Muscle layer of duodenum (tissue), 2 donors: ENCODE measurements around the gene RELL1.
"Not testable (repeated sequence)": the region's sequence is repeated elsewhere in the genome, so short reads cannot be mapped to it uniquely, and the experiment has no call there.

ENCODE experiments used
- H3K27ac ChIP-seq: one replicate; pipeline ENCODE4 v1.7.0; 2013; ENCODE audit warnings: mild to moderate bottlenecking, low read length
- H3K27me3 ChIP-seq: one replicate; pipeline ENCODE4 v1.7.0; 2013; ENCODE audit warnings: low read depth, mild to moderate bottlenecking, control low read depth, low read length
- H3K36me3 ChIP-seq, 2 donors: one replicate each; pipeline ENCODE4 v1.7.0; 2013; ENCODE audit warnings: low read length in 2 of 2, control low read depth in 1 of 2, mild to moderate bottlenecking in 1 of 2; ENCODE audit not compliant: insufficient read depth in 2 of 2, control insufficient read depth in 1 of 2
- H3K4me1 ChIP-seq, 2 donors: one replicate each; pipeline ENCODE4 v1.7.0; 2013; ENCODE audit warnings: low read length in 2 of 2, mild to moderate bottlenecking in 2 of 2, control low read depth in 1 of 2, moderate library complexity in 1 of 2; ENCODE audit not compliant: insufficient read depth in 2 of 2, control insufficient read depth in 1 of 2
- H3K4me3 ChIP-seq, 2 donors: one replicate each; pipeline ENCODE4 v1.7.0; 2013; ENCODE audit warnings: low read length in 2 of 2, low read depth in 1 of 2, mild to moderate bottlenecking in 1 of 2
- H3K9me3 ChIP-seq, 2 donors: one replicate each; pipeline ENCODE4 v1.7.0; 2013; ENCODE audit warnings: low read length in 2 of 2, control low read depth in 1 of 2, mild to moderate bottlenecking in 1 of 2; ENCODE audit not compliant: control insufficient read depth in 1 of 2
- donor health status: healthy.

Gene RELL1

GRCh38 chr4:37675587-37676290, 10.4 kb downstream of the RELL1 start:
- Histone ChIP-seq H3K27ac (no peak overlapping the region), H3K4me1 (peaks cover 6 to 36% of the 10 kb centered on the region in 2 donors), H3K36me3 (no peaks in the 10 kb centered on the region)

DNA sequence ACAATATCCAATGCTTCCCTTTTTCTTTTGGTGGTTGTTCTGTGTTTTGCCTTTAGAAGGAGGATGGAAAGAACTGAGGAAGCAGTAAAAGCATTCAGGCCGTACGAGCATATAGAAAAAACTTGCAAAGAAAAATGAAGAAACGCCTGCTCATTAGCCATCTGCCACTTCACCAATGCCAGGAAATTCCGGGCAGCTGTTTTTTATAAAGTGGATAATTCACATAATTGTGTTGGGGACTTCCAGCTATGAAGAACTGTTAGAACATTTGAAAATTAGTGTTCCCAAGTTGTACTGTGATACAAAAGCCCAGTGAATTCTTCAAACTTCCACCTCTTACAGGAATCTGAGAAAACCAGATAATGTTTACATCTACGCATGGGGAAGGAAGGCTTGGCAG, 11.7 kb downstream of the RELL1 start:
- H3K4me1 ChIP-seq: peaks cover 6 to 36% of the 10 kb centered on the region in 2 donors
- H3K36me3 ChIP-seq: no peaks in the 10 kb centered on the region
- no peaks in the 10 kb centered on the region for H3K27me3 ChIP-seq
- no peak overlapping the region for H3K27ac ChIP-seq
- no peak overlapping the region for H3K4me3 ChIP-seq
- H3K9me3 ChIP-seq: no peaks in the 10 kb centered on the region

More at GRCh38 chr4:37675587-37676290, 10.4 kb downstream of the RELL1 start:
- Histone ChIP-seq H3K4me3 (no peak overlapping the region), H3K9me3 (no peaks in the 10 kb centered on the region), H3K27me3 (no peaks in the 10 kb centered on the region)

GRCh38 chr4:37673538-37674192, 12.5 kb downstream of the RELL1 start:
- Histone ChIP-seq H3K27ac (no peak overlapping the region), H3K9me3 (no peaks in the 10 kb centered on the region), H3K4me3 (no peak overlapping the region), H3K4me1 (peaks cover 6 to 30% of the 10 kb centered on the region in 2 donors), H3K27me3 (no peaks in the 10 kb centered on the region), H3K36me3 (no peaks in the 10 kb centered on the region)

DNA sequence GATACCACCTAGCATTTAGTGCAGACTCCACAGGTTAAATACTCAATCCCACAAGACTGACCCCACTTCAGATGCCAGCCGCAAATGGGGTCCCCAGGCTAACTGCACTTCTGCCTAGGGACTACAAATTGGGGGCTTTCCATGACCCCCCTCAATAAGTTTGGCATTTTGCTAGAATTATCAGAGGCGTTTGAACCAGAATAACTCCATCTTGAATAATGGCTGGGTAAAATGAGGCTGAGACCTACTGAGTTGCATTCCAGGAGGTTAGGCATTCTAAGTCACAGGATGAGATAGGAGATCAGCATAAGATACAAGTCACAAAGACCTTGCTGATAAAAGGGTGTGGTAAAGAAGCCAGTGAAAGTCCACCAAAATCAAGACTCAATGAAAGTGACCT, 15.1 kb downstream of the RELL1 start:
- H3K27me3 ChIP-seq: no peaks in the 10 kb centered on the region
- no peak overlapping the region for H3K27ac ChIP-seq
- no peak overlapping the region for H3K4me3 ChIP-seq
- H3K36me3 ChIP-seq: no peaks in the 10 kb centered on the region
- H3K9me3 ChIP-seq: no peaks in the 10 kb centered on the region
- H3K4me1 ChIP-seq: peaks cover 17 to 26% of the 10 kb centered on the region in 2 donors

DNA sequence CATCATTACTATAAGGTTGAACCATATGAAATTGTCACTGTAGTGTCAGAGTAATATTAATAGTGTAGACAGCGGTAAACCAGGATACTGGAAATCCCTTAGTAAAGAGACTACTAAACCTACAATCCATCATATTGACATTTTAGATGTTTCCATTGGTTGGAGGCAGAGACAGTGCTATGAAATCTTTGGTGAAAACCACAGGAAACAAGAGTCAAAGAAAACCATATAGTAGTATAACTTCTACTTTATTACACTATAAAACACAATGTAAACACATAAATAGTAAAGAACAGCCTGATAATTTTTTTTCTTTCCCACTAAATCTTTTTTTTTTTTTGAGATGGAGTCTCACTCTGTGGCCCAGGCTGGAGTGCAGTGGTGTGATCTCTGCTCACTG, 15.9 kb downstream of the RELL1 start:
- Histone ChIP-seq H3K4me3 (no peak overlapping the region), H3K4me1 (peaks cover 24 to 29% of the 10 kb centered on the region in 2 donors), H3K9me3 (no peaks in the 10 kb centered on the region), H3K27ac (no peak overlapping the region), H3K27me3 (no peaks in the 10 kb centered on the region), H3K36me3 (no peaks in the 10 kb centered on the region)

- H3K4me1 ChIP-seq: peaks cover 33 to 37% of the 10 kb centered on the region in 2 donors
- not testable (repeated sequence) for H3K9me3 ChIP-seq, H3K4me3 ChIP-seq
These were observed 17.1 kb downstream of the RELL1 start for GRCh38 chr4:37669124-37669523.

GRCh38 chr4:37667197-37668100, 18.7 kb downstream of the RELL1 start:
- no peak overlapping the region for H3K4me3 ChIP-seq
- H3K36me3 ChIP-seq: no peaks in the 10 kb centered on the region
- peaks cover 31 to 37% of the 10 kb centered on the region in 2 donors for H3K4me1 ChIP-seq
- H3K9me3 ChIP-seq: no peaks in the 10 kb centered on the region
- H3K27ac ChIP-seq: peak overlapping the region; percentile 56
- H3K27me3 ChIP-seq: no peaks in the 10 kb centered on the region

More at GRCh38 chr4:37669124-37669523, 17.1 kb downstream of the RELL1 start:
- not testable (repeated sequence) for H3K27me3 ChIP-seq, H3K36me3 ChIP-seq, H3K27ac ChIP-seq

DNA sequence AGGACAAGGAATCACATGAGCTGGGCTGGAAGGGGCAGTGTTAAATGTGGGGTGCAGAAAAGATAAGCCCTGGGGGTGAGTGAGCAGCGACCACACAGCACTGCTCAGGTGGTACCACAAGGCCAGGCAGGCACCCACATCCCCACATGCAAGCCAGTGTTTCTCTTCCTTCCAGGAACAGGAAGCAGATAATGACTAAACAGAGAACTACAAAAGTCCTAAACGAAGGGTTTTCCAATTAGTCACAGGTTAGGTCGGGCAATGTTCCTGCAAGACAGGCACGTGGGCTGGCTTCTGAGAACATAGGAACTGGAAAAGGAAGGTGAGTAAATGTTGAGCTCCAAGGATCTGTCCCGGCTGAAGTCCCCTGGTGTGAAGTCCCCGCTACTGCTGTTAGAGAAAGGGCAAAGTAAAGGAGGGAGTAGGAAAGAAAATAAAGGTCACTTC, 19.5 kb downstream of the RELL1 start:
- H3K4me1 ChIP-seq: peaks cover 36 to 37% of the 10 kb centered on the region in 2 donors

DNA sequence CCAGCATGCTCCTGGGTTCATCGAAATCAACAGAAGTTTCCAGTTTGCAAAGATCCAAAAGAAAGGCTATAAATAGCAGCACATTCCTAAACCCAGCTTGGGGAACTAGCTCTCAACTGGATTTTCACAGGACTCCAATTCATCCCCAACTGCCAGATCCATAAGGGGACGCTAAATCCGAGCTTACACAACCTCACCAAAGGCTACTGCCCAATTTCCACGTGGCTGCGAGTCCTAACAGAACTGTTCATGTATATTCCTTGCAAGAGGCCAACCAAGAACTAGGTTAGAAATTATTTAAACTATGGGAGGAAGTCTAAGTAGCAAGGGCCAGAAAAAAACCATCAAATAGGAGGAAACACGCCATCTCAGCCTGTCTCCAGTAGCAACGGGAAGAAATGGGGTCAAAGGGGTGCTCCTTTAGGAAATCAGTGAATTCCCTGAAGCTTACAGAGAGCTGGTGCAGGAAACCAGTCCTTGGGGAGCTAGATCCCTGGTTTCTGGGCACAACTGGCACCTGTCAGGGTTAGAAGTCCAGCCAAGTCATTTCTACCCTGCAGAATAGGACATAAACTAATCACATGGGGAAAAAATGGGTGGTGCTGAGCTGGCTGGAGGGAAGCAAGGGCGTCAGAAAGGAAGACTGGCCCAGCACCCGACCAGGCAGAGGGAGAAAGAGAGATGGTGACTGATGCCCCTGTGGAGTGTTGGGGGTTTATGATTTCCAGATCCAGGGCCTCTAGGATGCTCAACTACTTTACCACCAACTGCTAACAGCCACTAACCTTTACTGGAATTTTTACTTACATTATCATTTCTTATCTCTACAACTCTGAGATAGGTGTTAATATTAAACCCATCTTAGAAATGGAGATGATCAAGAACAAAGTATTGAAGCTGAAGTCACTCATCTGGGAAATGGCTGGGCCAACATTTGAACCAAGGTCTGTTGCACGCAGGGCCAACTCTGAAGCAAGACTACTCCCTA, 20.5 kb downstream of the RELL1 start:
- Histone ChIP-seq H3K4me1 (peaks cover 37 to 38% of the 10 kb centered on the region in 2 donors), H3K27ac (peak overlapping the region; percentile 61), H3K36me3 (no peaks in the 10 kb centered on the region), H3K9me3 (no peaks in the 10 kb centered on the region), H3K4me3 (no peak overlapping the region), H3K27me3 (no peaks in the 10 kb centered on the region)

More for the DNA sequence above, 19.5 kb downstream of the RELL1 start:
- Histone ChIP-seq H3K27ac (peak overlapping the region; percentile 61), H3K9me3 (no peaks in the 10 kb centered on the region), H3K4me3 (no peak overlapping the region), H3K27me3 (no peaks in the 10 kb centered on the region), H3K36me3 (no peaks in the 10 kb centered on the region)

DNA sequence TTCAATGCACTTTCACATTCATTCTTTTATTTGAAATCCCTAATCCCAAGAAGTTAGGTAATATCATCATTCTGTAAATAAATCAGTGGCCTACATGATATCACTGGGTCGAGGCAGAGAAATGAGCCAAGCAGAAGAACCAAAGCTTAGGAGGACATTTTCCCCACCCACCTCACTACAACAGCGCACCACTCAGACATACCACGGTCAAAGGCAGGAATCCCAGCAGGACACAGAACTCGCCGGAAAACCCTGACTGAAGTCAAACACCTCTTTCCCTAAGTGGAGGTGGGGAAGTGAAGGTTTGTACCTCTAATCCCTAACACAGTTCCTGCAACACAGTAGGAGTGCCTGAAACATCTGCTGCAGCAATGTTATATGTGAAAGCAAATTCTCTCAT, 21.5 kb downstream of the RELL1 start:
- H3K27me3 ChIP-seq: no peaks in the 10 kb centered on the region
- peak overlapping the region in 1 of 2 donors; percentile 15 for H3K4me3 ChIP-seq
- peaks cover 37 to 38% of the 10 kb centered on the region in 2 donors for H3K4me1 ChIP-seq
- H3K36me3 ChIP-seq: no peaks in the 10 kb centered on the region
- peak overlapping the region; percentile 58 for H3K27ac ChIP-seq
- no peaks in the 10 kb centered on the region for H3K9me3 ChIP-seq
